ENCODE measurements around the gene GABRR1. TPM values are rescaled to one million over a fixed set of nuclear protein-coding genes. Genes with fewer than 3 reads are reported as not detected.

The GABRR1 gene
- total and polyA plus RNA-seq, 9 donors = 0.07 TPM; not detected in 8

DNA sequence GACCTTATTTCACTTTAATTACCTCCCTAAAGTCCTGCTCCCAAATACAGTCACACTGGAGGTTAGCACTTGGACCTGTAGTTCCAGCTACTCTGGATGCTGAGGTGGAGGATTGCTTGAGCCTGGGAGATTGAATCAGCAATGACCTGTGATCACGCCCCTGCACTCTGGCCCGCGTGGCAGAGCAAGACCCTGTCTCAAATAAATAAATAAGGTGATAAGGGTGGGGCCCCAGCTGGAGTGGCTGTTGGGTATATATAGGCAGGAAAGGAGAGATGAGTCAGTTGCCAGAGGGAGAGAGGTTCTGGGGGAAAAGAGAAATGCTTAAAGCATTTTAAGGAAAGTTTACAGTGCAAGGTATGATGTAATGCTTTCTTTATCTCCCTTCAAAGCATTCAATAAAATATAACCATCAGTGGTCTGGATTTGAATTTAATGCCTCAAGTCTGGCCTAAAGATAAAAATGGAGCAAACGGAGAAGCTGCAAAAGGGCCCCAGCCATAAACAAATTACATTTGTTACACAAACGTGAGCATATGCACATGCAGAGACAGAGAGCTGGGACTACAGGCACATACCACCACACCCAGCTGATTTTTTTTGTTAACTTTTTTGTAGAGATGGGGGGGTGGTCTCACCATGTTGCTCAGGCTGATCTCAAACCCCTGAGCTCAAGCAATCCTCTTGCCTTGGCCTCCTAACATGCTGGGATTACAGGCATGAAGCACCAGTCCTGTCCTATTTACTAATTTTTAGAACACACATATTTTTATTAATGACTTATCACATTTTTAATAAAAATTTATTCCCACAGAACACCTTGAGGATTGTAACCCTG lies 77.4 kb downstream of the GABRR1 start:
- no peaks in the 10 kb centered on the region for H3K9me3 ChIP-seq
- intact Hi-C loops (cut with DNase I) = loop anchor here in 2 of 4 donors (10.0 kb wide), 1 partner anchor 55 kb away; the partner anchor contains the start of gene PNRC1 (in 2 of the 2)
- no peaks in the 10 kb centered on the region for H3K27me3 ChIP-seq
- H3K4me3 ChIP-seq = no peak overlapping the region
- TF ChIP-seq EP300 (IDR thresholded peaks at IDR 0.05) (no peak), POLR2A (IDR thresholded peaks at IDR 0.05) (no peak)
- TF ChIP-seq, protein P1, sequence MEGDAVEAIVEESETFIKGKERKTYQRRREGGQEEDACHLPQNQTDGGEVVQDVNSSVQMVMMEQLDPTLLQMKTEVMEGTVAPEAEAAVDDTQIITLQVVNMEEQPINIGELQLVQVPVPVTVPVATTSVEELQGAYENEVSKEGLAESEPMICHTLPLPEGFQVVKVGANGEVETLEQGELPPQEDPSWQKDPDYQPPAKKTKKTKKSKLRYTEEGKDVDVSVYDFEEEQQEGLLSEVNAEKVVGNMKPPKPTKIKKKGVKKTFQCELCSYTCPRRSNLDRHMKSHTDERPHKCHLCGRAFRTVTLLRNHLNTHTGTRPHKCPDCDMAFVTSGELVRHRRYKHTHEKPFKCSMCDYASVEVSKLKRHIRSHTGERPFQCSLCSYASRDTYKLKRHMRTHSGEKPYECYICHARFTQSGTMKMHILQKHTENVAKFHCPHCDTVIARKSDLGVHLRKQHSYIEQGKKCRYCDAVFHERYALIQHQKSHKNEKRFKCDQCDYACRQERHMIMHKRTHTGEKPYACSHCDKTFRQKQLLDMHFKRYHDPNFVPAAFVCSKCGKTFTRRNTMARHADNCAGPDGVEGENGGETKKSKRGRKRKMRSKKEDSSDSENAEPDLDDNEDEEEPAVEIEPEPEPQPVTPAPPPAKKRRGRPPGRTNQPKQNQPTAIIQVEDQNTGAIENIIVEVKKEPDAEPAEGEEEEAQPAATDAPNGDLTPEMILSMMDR (IDR thresholded peaks at IDR 0.05) = no peak
- 85 to 88% (median 86%) methylated on average over 5 of the region's 5 CpGs for WGBS, 3 donors
- DNase-seq = no peak
- H3K4me1 ChIP-seq (ENCODE audit: insufficient read depth) = peaks cover 3% of the 10 kb centered on the region
- H3K36me3 ChIP-seq = no peaks in the 10 kb centered on the region
- H3K27ac ChIP-seq = no peak overlapping the region

DNA sequence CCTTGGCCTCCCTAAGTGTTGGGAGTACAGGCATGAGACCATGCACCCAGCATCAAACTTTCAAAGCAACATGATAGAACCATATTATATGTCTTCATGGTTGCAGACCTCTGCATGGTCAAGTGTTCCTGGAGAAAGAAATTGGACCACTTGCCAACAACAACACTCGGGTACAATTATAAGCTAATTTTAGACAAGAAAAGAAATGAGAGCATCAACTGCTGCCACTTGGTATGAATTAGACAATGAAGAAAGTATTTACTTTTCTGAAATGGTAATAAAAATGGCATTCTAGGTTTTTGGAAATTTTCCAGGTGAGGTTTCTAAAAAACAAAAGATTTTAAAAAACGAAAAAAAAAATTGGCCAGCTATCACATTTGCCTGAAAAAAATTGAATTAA lies 79.0 kb downstream of the GABRR1 start:
- WGBS, 3 donors = 76 to 86% (median 82%) methylated on average over 2 of the region's 2 CpGs
- intact Hi-C loops (cut with DNase I) = no loop called here
- H3K9me3 ChIP-seq = no peaks in the 10 kb centered on the region
- no peak overlapping the region for H3K4me3 ChIP-seq
- no peaks in the 10 kb centered on the region for H3K27me3 ChIP-seq
- no peak for DNase-seq
- H3K27ac ChIP-seq = no peak overlapping the region
- H3K4me1 ChIP-seq (ENCODE audit: insufficient read depth) = no peaks in the 10 kb centered on the region
- H3K36me3 ChIP-seq = no peaks in the 10 kb centered on the region
- TF ChIP-seq EP300 (IDR thresholded peaks at IDR 0.05) (no peak), POLR2A (IDR thresholded peaks at IDR 0.05) (no peak)
- TF ChIP-seq, protein P1 (IDR thresholded peaks at IDR 0.05) = no peak

DNA sequence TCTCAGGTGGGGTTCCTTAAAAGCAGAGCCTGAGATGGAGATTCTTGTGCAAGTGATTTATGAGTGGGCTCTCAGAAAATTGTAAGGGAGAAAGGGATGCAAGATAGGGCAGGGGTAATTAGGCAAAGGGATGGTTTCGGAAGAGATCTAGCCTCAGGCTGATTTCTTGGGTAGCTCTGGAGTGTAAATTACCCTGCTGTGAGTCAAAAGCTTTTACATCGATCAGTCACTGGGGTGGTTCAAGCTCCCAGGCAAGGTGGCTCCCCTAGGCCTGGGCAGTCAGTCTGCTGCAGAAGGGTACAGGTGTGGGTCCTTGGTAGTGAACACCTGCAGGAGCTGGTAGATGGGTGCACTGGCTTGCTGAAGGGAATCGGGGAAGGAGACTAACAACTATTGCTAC lies 82.4 kb downstream of the GABRR1 start:
- H3K4me3 ChIP-seq = no peak overlapping the region
- WGBS, 3 donors = 89 to 93% (median 92%) methylated on average over 3 of the region's 3 CpGs
- no peaks in the 10 kb centered on the region for H3K9me3 ChIP-seq
- no peaks in the 10 kb centered on the region for H3K27me3 ChIP-seq
- no peak for DNase-seq
- TF ChIP-seq EP300 (IDR thresholded peaks at IDR 0.05) = no peak
- no peak for TF ChIP-seq POLR2A (IDR thresholded peaks at IDR 0.05)
- TF ChIP-seq, protein P1 (IDR thresholded peaks at IDR 0.05) = no peak
- no peak overlapping the region for H3K27ac ChIP-seq
- intact Hi-C loops (cut with DNase I) = no loop called here
- H3K36me3 ChIP-seq = no peaks in the 10 kb centered on the region
- H3K4me1 ChIP-seq (ENCODE audit: insufficient read depth) = no peaks in the 10 kb centered on the region

DNA sequence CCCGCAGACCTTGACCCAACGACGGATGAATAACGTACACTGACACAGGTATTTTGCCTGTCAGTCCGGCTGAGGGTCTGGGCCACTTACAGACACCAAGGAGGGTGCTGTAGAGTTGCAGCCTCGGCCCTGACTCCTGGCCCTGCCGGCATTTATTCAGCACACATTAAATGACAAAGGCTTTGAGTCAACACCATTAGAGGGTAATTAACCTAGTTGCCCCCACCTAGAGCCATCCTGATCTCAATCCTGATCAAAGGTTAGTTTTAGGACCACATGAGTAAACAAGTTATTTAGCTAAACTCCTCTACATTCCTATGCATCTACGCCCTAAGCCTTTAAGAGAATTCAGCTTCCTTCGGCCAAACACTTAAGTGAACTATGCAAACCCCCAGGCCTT lies 83.2 kb downstream of the GABRR1 start:
- no peaks in the 10 kb centered on the region for H3K27me3 ChIP-seq
- WGBS, 3 donors = 83 to 92% (median 85%) methylated on average over 9 of the region's 9 CpGs
- no peaks in the 10 kb centered on the region for H3K36me3 ChIP-seq
- no peak overlapping the region for H3K4me3 ChIP-seq
- TF ChIP-seq EP300 (IDR thresholded peaks at IDR 0.05) = no peak
- no peak for TF ChIP-seq POLR2A (IDR thresholded peaks at IDR 0.05)
- TF ChIP-seq, protein P1 (IDR thresholded peaks at IDR 0.05) = no peak
- no peak overlapping the region for H3K27ac ChIP-seq
- intact Hi-C loops (cut with DNase I) = no loop called here
- no peak for DNase-seq
- no peaks in the 10 kb centered on the region for H3K4me1 ChIP-seq (ENCODE audit: insufficient read depth)
- no peaks in the 10 kb centered on the region for H3K9me3 ChIP-seq

All from ovary (tissue), 9 donors.